ENCODE measurements around the gene SLC39A9.

The SLC39A9 gene

GRCh38 chr14:69401841-69402240 is 3.3 kb downstream of the SLC39A9 start:
- Histone ChIP-seq H3K36me3 (replicated peaks in 1 of 2; ENCODE audit: control insufficient read depth in 2 of 2, insufficient read depth in 2 of 2, low read length in 2 of 2) (peaks cover 2 to 26% of the 10 kb centered on the region in 2 donors), H3K27ac (replicated peaks; ENCODE audit: low read length) (no peak overlapping the region), H3K4me1 (ENCODE audit: control insufficient read depth in 2 of 2, insufficient read depth in 1 of 2, low read depth in 1 of 2, low read length in 2 of 2) (peaks cover 7 to 10% of the 10 kb centered on the region in 2 donors), H2AFZ (ENCODE audit: low read length) (no peak overlapping the region), H3K27me3 (ENCODE audit: control insufficient read depth in 3 of 3, insufficient read depth in 3 of 3, low read depth in 1 of 3, low read length in 3 of 3) (no peaks in the 10 kb centered on the region), H3K4ac (ENCODE audit: low read length) (no peak overlapping the region), H3K79me1 (ENCODE audit: low read depth, low read length) (peaks cover 9% of the 10 kb centered on the region), H3K14ac (ENCODE audit: low read length) (no peak overlapping the region), H2BK12ac (ENCODE audit: low read length) (no peak overlapping the region), H4K91ac (ENCODE audit: low read depth, low read length, poor library complexity) (no peak overlapping the region), H3K23ac (ENCODE audit: low read depth, low read length, poor library complexity) (no peak overlapping the region), H2BK5ac (ENCODE audit: low read length) (no peak overlapping the region), H4K8ac (ENCODE audit: low read depth, low read length) (no peak overlapping the region), H2BK15ac (ENCODE audit: low read length) (no peak overlapping the region), H3K4me2 (ENCODE audit: insufficient read depth, low read length, poor library complexity, severe bottlenecking) (no peak overlapping the region), H3K9ac (ENCODE audit: low read depth, low read length, poor library complexity) (no peak overlapping the region), H2AK5ac (ENCODE audit: low read depth, low read length) (no peak overlapping the region), H3K18ac (ENCODE audit: low read length) (no peak overlapping the region), H3K9me3 (replicated peaks in 1 of 2; ENCODE audit: control insufficient read depth in 2 of 2, insufficient read depth in 1 of 2, low read depth in 1 of 2, low read length in 2 of 2) (peaks cover 0 to 20% of the 10 kb centered on the region in 2 donors), H3K4me3 (ENCODE audit: low read length in 2 of 2) (no peak overlapping the region), H2BK120ac (ENCODE audit: low read depth, low read length) (no peak overlapping the region)
- no CpG with 5 or more reads among the region's 2 CpGs for WGBS, 2 donors (ENCODE audit: extremely low coverage in 2 of 2, insufficient read length in 2 of 2, insufficient replicate concordance in 1 of 2)
- no peak for DNase-seq (ENCODE audit: low spot score)

- no peak for DNase-seq (ENCODE audit: low spot score)
- H4K8ac ChIP-seq (ENCODE audit: low read depth, low read length) = no peak overlapping the region
- no peak overlapping the region for H3K4ac ChIP-seq (ENCODE audit: low read length)
- no peak overlapping the region for H3K9ac ChIP-seq (ENCODE audit: low read depth, low read length, poor library complexity)
- no peak overlapping the region for H3K18ac ChIP-seq (ENCODE audit: low read length)
- H2AFZ ChIP-seq (ENCODE audit: low read length) = no peak overlapping the region
- H2BK120ac ChIP-seq (ENCODE audit: low read depth, low read length) = no peak overlapping the region
- H2BK12ac ChIP-seq (ENCODE audit: low read length) = no peak overlapping the region
- no peak overlapping the region for H4K91ac ChIP-seq (ENCODE audit: low read depth, low read length, poor library complexity)
- no peak overlapping the region for H3K23ac ChIP-seq (ENCODE audit: low read depth, low read length, poor library complexity)
- H3K4me2 ChIP-seq (ENCODE audit: insufficient read depth, low read length, poor library complexity, severe bottlenecking) = no peak overlapping the region
- peaks cover 3% of the 10 kb centered on the region for H3K79me1 ChIP-seq (ENCODE audit: low read depth, low read length)
- WGBS, 2 donors (ENCODE audit: extremely low coverage in 2 of 2, insufficient read length in 2 of 2, insufficient replicate concordance in 1 of 2) = no CpG with 5 or more reads among the region's 3 CpGs
- peaks cover 2 to 29% of the 10 kb centered on the region in 2 donors for H3K36me3 ChIP-seq (replicated peaks in 1 of 2; ENCODE audit: control insufficient read depth in 2 of 2, insufficient read depth in 2 of 2, low read length in 2 of 2)
- no peaks in the 10 kb centered on the region for H3K27me3 ChIP-seq (ENCODE audit: control insufficient read depth in 3 of 3, insufficient read depth in 3 of 3, low read depth in 1 of 3, low read length in 3 of 3)
- H3K27ac ChIP-seq (replicated peaks; ENCODE audit: low read length) = no peak overlapping the region
- H3K14ac ChIP-seq (ENCODE audit: low read length) = no peak overlapping the region
- H2BK5ac ChIP-seq (ENCODE audit: low read length) = no peak overlapping the region
- H3K4me1 ChIP-seq (ENCODE audit: control insufficient read depth in 2 of 2, insufficient read depth in 1 of 2, low read depth in 1 of 2, low read length in 2 of 2) = peaks cover 5 to 7% of the 10 kb centered on the region in 2 donors
- H2AK5ac ChIP-seq (ENCODE audit: low read depth, low read length) = no peak overlapping the region
- H3K4me3 ChIP-seq (ENCODE audit: low read length in 2 of 2) = no peak overlapping the region
- H3K9me3 ChIP-seq (replicated peaks in 1 of 2; ENCODE audit: control insufficient read depth in 2 of 2, insufficient read depth in 1 of 2, low read depth in 1 of 2, low read length in 2 of 2) = peaks cover 0 to 20% of the 10 kb centered on the region in 2 donors
- no peak overlapping the region for H2BK15ac ChIP-seq (ENCODE audit: low read length)
Observed at GRCh38 chr14:69404478-69404877, 6.0 kb downstream of the SLC39A9 start.

- no peak overlapping the region for H2AFZ ChIP-seq (ENCODE audit: low read length)
- no peak overlapping the region for H2BK12ac ChIP-seq (ENCODE audit: low read length)
- no peak overlapping the region for H3K18ac ChIP-seq (ENCODE audit: low read length)
- H3K4me1 ChIP-seq (ENCODE audit: control insufficient read depth in 2 of 2, insufficient read depth in 1 of 2, low read depth in 1 of 2, low read length in 2 of 2) = peaks cover 3 to 7% of the 10 kb centered on the region in 2 donors
- no peak overlapping the region for H2BK5ac ChIP-seq (ENCODE audit: low read length)
- peaks cover 2 to 29% of the 10 kb centered on the region in 2 donors for H3K36me3 ChIP-seq (replicated peaks in 1 of 2; ENCODE audit: control insufficient read depth in 2 of 2, insufficient read depth in 2 of 2, low read length in 2 of 2)
- H4K8ac ChIP-seq (ENCODE audit: low read depth, low read length) = no peak overlapping the region
- H2BK120ac ChIP-seq (ENCODE audit: low read depth, low read length) = no peak overlapping the region
- H3K23ac ChIP-seq (ENCODE audit: low read depth, low read length, poor library complexity) = no peak overlapping the region
- no CpG with 5 or more reads among the region's 5 CpGs for WGBS, 2 donors (ENCODE audit: extremely low coverage in 2 of 2, insufficient read length in 2 of 2, insufficient replicate concordance in 1 of 2)
- H3K14ac ChIP-seq (ENCODE audit: low read length) = no peak overlapping the region
- DNase-seq (ENCODE audit: low spot score) = no peak
- no peak overlapping the region for H2BK15ac ChIP-seq (ENCODE audit: low read length)
- H3K79me1 ChIP-seq (ENCODE audit: low read depth, low read length) = peaks cover 2% of the 10 kb centered on the region
- H3K4ac ChIP-seq (ENCODE audit: low read length) = no peak overlapping the region
- H3K4me2 ChIP-seq (ENCODE audit: insufficient read depth, low read length, poor library complexity, severe bottlenecking) = no peak overlapping the region
- no peak overlapping the region for H3K4me3 ChIP-seq (ENCODE audit: low read length in 2 of 2)
- no peak overlapping the region for H3K9ac ChIP-seq (ENCODE audit: low read depth, low read length, poor library complexity)
- H3K9me3 ChIP-seq (replicated peaks in 1 of 2; ENCODE audit: control insufficient read depth in 2 of 2, insufficient read depth in 1 of 2, low read depth in 1 of 2, low read length in 2 of 2) = peaks cover 0 to 20% of the 10 kb centered on the region in 2 donors
- H3K27ac ChIP-seq (replicated peaks; ENCODE audit: low read length) = no peak overlapping the region
- no peak overlapping the region for H4K91ac ChIP-seq (ENCODE audit: low read depth, low read length, poor library complexity)
- H2AK5ac ChIP-seq (ENCODE audit: low read depth, low read length) = no peak overlapping the region
- no peaks in the 10 kb centered on the region for H3K27me3 ChIP-seq (ENCODE audit: control insufficient read depth in 3 of 3, insufficient read depth in 3 of 3, low read depth in 1 of 3, low read length in 3 of 3)
Observed at GRCh38 chr14:69404883-69405282, 6.4 kb downstream of the SLC39A9 start.

GRCh38 chr14:69405762-69406161 is 7.3 kb downstream of the SLC39A9 start:
- no peak for DNase-seq (ENCODE audit: low spot score)
- Histone ChIP-seq H2AFZ (ENCODE audit: low read length) (no peak overlapping the region), H2BK15ac (ENCODE audit: low read length) (no peak overlapping the region), H3K79me1 (ENCODE audit: low read depth, low read length) (no peaks in the 10 kb centered on the region), H3K4me3 (ENCODE audit: low read length in 2 of 2) (no peak overlapping the region), H2BK120ac (ENCODE audit: low read depth, low read length) (no peak overlapping the region), H3K23ac (ENCODE audit: low read depth, low read length, poor library complexity) (no peak overlapping the region), H4K8ac (ENCODE audit: low read depth, low read length) (no peak overlapping the region), H3K18ac (ENCODE audit: low read length) (no peak overlapping the region), H2BK5ac (ENCODE audit: low read length) (no peak overlapping the region), H2BK12ac (ENCODE audit: low read length) (no peak overlapping the region), H3K4ac (ENCODE audit: low read length) (no peak overlapping the region), H3K36me3 (replicated peaks in 1 of 2; ENCODE audit: control insufficient read depth in 2 of 2, insufficient read depth in 2 of 2, low read length in 2 of 2) (peaks cover 2 to 29% of the 10 kb centered on the region in 2 donors), H3K9me3 (replicated peaks in 1 of 2; ENCODE audit: control insufficient read depth in 2 of 2, insufficient read depth in 1 of 2, low read depth in 1 of 2, low read length in 2 of 2) (peaks cover 0 to 20% of the 10 kb centered on the region in 2 donors), H3K14ac (ENCODE audit: low read length) (no peak overlapping the region), H3K4me1 (ENCODE audit: control insufficient read depth in 2 of 2, insufficient read depth in 1 of 2, low read depth in 1 of 2, low read length in 2 of 2) (peaks cover 0 to 3% of the 10 kb centered on the region in 2 donors), H2AK5ac (ENCODE audit: low read depth, low read length) (no peak overlapping the region), H3K27me3 (ENCODE audit: control insufficient read depth in 3 of 3, insufficient read depth in 3 of 3, low read depth in 1 of 3, low read length in 3 of 3) (no peaks in the 10 kb centered on the region), H3K27ac (replicated peaks; ENCODE audit: low read length) (no peak overlapping the region), H4K91ac (ENCODE audit: low read depth, low read length, poor library complexity) (no peak overlapping the region), H3K9ac (ENCODE audit: low read depth, low read length, poor library complexity) (no peak overlapping the region), H3K4me2 (ENCODE audit: insufficient read depth, low read length, poor library complexity, severe bottlenecking) (no peak overlapping the region)

All from neuronal stem cell (in vitro differentiated cells).